A673 (cell line): ENCODE results near the gene C9orf78.
"Not testable (repeated sequence)": the region's sequence is repeated elsewhere in the genome, so short reads cannot be mapped to it uniquely, and the experiment has no call there.

Source experiments
- EZH2 ChIP-seq: fragments of 200-600 bp; sonication (generic); IDR thresholded peaks from 2 replicates; pipeline ENCODE4 v1.6.1; 2017; ENCODE audit warnings: borderline replicate concordance, low read depth, mild to moderate bottlenecking, mixed read lengths, antibody characterized with exemption, low read length; ENCODE audit not compliant: poor library complexity, severe bottlenecking
- TF ChIP-seq, protein P1 (sequence below): fragments of 300-800, 200-600 bp; sonication (generic); conservative IDR thresholded peaks from 2 replicates; pipeline ENCODE4 v1.5.1; 2017; ENCODE audit warnings: low read depth, mild to moderate bottlenecking, antibody characterized with exemption, low read length, moderate library complexity, mixed read lengths

DNA sequence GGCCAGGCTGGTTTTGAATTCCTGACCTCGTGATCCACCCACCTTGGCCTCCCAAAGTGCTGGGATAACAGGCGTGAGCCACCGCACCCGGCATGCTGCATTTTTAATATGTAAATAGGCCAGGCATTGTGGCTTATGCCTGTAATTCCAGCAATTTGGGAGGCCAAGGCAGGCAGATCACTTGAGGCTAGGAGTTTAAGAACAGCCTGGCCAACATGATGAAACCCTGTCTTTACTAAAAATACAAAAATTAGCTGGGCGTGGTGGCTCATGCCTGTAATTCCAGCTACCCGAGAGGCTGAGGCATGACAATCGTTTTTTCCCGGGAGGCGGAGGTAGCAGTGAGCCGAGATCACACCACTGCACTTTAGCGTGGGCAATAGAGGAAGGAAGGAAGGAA, 50.1 kb downstream of the C9orf78 start:
- TF ChIP-seq, protein P1, sequence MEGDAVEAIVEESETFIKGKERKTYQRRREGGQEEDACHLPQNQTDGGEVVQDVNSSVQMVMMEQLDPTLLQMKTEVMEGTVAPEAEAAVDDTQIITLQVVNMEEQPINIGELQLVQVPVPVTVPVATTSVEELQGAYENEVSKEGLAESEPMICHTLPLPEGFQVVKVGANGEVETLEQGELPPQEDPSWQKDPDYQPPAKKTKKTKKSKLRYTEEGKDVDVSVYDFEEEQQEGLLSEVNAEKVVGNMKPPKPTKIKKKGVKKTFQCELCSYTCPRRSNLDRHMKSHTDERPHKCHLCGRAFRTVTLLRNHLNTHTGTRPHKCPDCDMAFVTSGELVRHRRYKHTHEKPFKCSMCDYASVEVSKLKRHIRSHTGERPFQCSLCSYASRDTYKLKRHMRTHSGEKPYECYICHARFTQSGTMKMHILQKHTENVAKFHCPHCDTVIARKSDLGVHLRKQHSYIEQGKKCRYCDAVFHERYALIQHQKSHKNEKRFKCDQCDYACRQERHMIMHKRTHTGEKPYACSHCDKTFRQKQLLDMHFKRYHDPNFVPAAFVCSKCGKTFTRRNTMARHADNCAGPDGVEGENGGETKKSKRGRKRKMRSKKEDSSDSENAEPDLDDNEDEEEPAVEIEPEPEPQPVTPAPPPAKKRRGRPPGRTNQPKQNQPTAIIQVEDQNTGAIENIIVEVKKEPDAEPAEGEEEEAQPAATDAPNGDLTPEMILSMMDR: not testable (repeated sequence)
- TF ChIP-seq EZH2: not testable (repeated sequence)
